ENCODE data around the gene RFTN2. TPM values are rescaled to one million over a fixed set of nuclear protein-coding genes. Genes with fewer than 3 reads are reported as not detected.

RFTN2 gene, protein sequence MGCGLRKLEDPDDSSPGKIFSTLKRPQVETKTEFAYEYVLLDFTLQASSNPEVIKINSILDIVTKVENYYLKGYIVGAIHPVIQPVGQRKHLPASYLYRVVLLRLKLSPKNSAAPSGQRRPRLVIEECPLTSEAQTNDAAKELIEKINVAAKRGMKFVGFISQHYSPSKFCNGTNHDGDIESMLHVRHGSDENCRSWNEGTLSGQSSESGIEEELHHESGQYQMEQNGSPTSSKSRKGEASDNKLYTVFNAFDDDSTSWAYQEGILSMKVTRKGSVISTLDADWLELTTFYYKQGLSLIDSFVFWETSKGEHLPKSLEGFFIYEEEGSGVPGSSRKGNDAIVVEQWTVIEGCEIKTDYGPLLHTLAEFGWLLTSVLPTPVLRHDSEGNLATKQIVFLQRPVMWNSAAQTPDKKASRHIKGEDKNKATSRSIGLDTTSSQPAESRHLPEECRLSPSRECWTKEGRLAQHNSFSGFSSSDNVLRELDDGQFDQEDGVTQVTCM
- total RNA-seq = 8.0 and 9.9 TPM in 2 replicates
- polyA plus RNA-seq = 5.0 and 6.1 TPM in 2 replicates
- polyA plus RNA-seq (2011; cell fraction: cytosol; rRNA removed) = 6.6 and 7.2 TPM in 2 replicates
- 6.0 and 8.4 TPM in 2 replicates for polyA plus RNA-seq (2011; cell fraction: nucleus; rRNA removed)
- polyA plus RNA-seq (2012) = 1.3 TPM in 2 replicates
- 12.5 and 13.3 TPM in 2 replicates for polyA minus RNA-seq
- polyA minus RNA-seq (2011; cell fraction: cytosol; rRNA and poly(A)+ RNA removed) = not detected
- 8.1 and 10.1 TPM in 2 replicates for polyA minus RNA-seq (2011; cell fraction: nucleus; rRNA and poly(A)+ RNA removed)
- Bru-seq, nascent RNA = percentile 57 among the genes with signal in this experiment
- percentile 60 among the genes with signal in this experiment for BruChase-seq, experiment 1, labeled RNA remaining after a 6-hour chase
- percentile 50 among the genes with signal in this experiment for BruChase-seq, experiment 2, labeled RNA remaining after a 2-hour chase
- long read RNA-seq, full-length matches to known transcripts = 5 of 8 reads
- long read RNA-seq, partial matches to known transcripts = 3 of 8 reads
- long read RNA-seq, other reads (novel, unspliced or antisense) = 0 of 8 reads

DNA sequence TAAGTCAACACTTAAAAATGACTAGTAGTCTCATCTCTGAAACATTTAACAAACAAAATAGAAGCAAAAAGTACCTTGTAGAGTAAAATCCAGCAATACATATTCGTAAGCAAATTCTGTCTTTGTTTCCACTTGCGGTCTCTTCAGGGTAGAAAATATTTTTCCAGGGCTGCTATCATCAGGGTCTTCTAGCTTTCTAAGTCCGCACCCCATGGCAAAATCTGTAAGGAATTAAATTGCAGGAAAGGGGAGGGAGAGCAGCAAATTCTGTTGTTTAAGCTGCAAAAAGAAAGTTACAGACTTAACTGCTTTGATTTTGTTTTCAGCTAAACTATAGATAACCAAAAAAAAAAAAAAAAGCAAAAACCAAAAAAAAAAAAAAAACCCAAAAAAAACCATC, at the start of gene RFTN2:
Gene RFTN2 (minus strand): TSS at position 342 of the 400 bp plus-strand sequence. CDS start 129 bp downstream, at position 213.
- Histone ChIP-seq H3K27me3 (ENCODE audit: control insufficient read depth in 2 of 2, insufficient read depth in 2 of 2, low read length in 2 of 2) (no peaks in the 10 kb centered on the region), H3K9me3 (replicated peaks; ENCODE audit: control insufficient read depth, insufficient read depth, low read length) (no peaks in the 10 kb centered on the region), H2AFZ (ENCODE audit: low read depth, low read length) (peak within 1 kb of the TSS; percentile 84), H3K4me3 (replicated peaks in 1 of 3; ENCODE audit: insufficient read depth in 1 of 3, low read depth in 1 of 3, low read length in 3 of 3) (peak within 1 kb of the TSS; percentile 57 to 99 (median 98)), H3K79me2 (ENCODE audit: control insufficient read depth, insufficient read depth, low read length) (no peaks in the 10 kb centered on the region), H3K4me1 (ENCODE audit: control insufficient read depth, extremely low read depth, insufficient read depth, low read length) (peaks cover 28% of the 10 kb centered on the region), H3K9me1 (replicated peaks; ENCODE audit: control insufficient read depth, extremely low read depth, insufficient read depth, low read length) (no peaks in the 10 kb centered on the region), H3K4me2 (ENCODE audit: insufficient read depth, low read length) (peak within 1 kb of the TSS; percentile 100), H4K20me1 (replicated peaks; ENCODE audit: control insufficient read depth, extremely low read depth, insufficient read depth, low read length) (no peaks in the 10 kb centered on the region), H3K36me3 (ENCODE audit: control insufficient read depth in 2 of 2, extremely low read depth in 1 of 2, insufficient read depth in 2 of 2, low read length in 2 of 2) (no peaks in the 10 kb centered on the region), H3K9ac (replicated peaks; ENCODE audit: extremely low read depth, insufficient read depth, low read length) (peak within 1 kb of the TSS; percentile 95), H3K27ac (ENCODE audit: insufficient read depth, low read depth, low read length) (peak within 1 kb of the TSS; percentile 78)
- dilution Hi-C loops (cut with MboI; ENCODE audit: extremely low pct_ligation_motif_present, low sequenced_read_pairs) (no loop called here), intact Hi-C loops (cut with micrococcal nuclease) (loop anchor here (1.0 to 5.0 kb wide), 3 partner anchors 32 to 175 kb away; partner anchors contain the start of gene HSPE1)
- FAIRE-seq (no peak), DNase-seq (ENCODE audit: low read depth, low spot score) (no peak)
- ChIA-PET POLR2A (interaction anchor here (0.8 to 0.9 kb wide), 2 partner anchors 30 to 175 kb away, joined by 4 to 12 read pairs; partner anchors contain the start of genes HSPD1, HSPE1 and MARS2), CTCF (interaction anchor here (0.6 to 2.6 kb wide), 6 partner anchors 25 to 621 kb away, joined by 3 to 10 read pairs (median 3); partner anchors contain the start of gene MARS2)
- TF ChIP-seq POLR2AphosphoS5 (IDR thresholded peaks at IDR 0.05; ENCODE audit: insufficient read depth, low read depth, low read length) (no peak), FOS (IDR thresholded peaks at IDR 0.05; ENCODE audit: borderline replicate concordance, insufficient read depth, low read length) (no peak), JUN (IDR thresholded peaks at IDR 0.05; ENCODE audit: borderline replicate concordance, insufficient read depth, insufficient read length, low read depth) (no peak), GATA2 (IDR thresholded peaks at IDR 0.05; ENCODE audit: insufficient read depth, insufficient read length, low read depth, low read length) (no peak), EZH2 (IDR thresholded peaks at IDR 0.05; ENCODE audit: borderline replicate concordance, low read depth, low read length, severe bottlenecking) (no peak), MYC (IDR thresholded peaks at IDR 0.05; ENCODE audit: low read depth, low read length) (no peak), POLR2A (IDR thresholded peaks at IDR 0.05; ENCODE audit: low read depth, low read length) (no peak)
- TF ChIP-seq, protein P1, sequence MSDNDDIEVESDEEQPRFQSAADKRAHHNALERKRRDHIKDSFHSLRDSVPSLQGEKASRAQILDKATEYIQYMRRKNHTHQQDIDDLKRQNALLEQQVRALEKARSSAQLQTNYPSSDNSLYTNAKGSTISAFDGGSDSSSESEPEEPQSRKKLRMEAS (IDR thresholded peaks at IDR 0.05; ENCODE audit: insufficient read depth, insufficient read length) = no peak
- TF ChIP-seq, protein P2, sequence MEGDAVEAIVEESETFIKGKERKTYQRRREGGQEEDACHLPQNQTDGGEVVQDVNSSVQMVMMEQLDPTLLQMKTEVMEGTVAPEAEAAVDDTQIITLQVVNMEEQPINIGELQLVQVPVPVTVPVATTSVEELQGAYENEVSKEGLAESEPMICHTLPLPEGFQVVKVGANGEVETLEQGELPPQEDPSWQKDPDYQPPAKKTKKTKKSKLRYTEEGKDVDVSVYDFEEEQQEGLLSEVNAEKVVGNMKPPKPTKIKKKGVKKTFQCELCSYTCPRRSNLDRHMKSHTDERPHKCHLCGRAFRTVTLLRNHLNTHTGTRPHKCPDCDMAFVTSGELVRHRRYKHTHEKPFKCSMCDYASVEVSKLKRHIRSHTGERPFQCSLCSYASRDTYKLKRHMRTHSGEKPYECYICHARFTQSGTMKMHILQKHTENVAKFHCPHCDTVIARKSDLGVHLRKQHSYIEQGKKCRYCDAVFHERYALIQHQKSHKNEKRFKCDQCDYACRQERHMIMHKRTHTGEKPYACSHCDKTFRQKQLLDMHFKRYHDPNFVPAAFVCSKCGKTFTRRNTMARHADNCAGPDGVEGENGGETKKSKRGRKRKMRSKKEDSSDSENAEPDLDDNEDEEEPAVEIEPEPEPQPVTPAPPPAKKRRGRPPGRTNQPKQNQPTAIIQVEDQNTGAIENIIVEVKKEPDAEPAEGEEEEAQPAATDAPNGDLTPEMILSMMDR (IDR thresholded peaks at IDR 0.05; ENCODE audit: extremely low read depth in 1 of 2, insufficient read depth in 1 of 2, low read depth in 1 of 2, low read length in 2 of 2) = no peak
- no TSS peak for BruUV-seq (replicated peaks)

All from endothelial cell of umbilical vein (primary cell).